Sigmoid colon (tissue), 4 donors: ENCODE data around the gene NHS.

ENCODE experiments used
- EP300 ChIP-seq, 4 donors: sonication (generic); formaldehyde crosslinking; IDR thresholded peaks; one replicate each; pipeline ENCODE4 v1.6.1; 2017; ENCODE audit warnings: antibody characterized with exemption in 4 of 4
- POLR2A ChIP-seq, 2 donors: fragments of 450-650 bp; IDR thresholded peaks; one replicate each; pipeline ENCODE4 v1.6.1; 2016; ENCODE audit warnings: antibody characterized with exemption in 2 of 2, mild to moderate bottlenecking in 2 of 2, moderate library complexity in 2 of 2
- POLR2AphosphoS5 ChIP-seq, 4 donors: sonication (generic); formaldehyde crosslinking; IDR thresholded peaks; one replicate each; pipeline ENCODE4 v1.6.1; 2017; ENCODE audit warnings: antibody characterized with exemption in 4 of 4
- TF ChIP-seq, protein P1 (sequence below), 4 experiments: fragments of 450-650 bp in 3 of 4; fragments of 200-600 bp in 1 of 4; IDR thresholded peaks; one replicate each; pipeline ENCODE4 v1.5.1; 2016 to 2019; ENCODE audit warnings: antibody characterized with exemption in 4 of 4, mild to moderate bottlenecking in 3 of 4, moderate library complexity in 2 of 4

- TF ChIP-seq, protein P1, sequence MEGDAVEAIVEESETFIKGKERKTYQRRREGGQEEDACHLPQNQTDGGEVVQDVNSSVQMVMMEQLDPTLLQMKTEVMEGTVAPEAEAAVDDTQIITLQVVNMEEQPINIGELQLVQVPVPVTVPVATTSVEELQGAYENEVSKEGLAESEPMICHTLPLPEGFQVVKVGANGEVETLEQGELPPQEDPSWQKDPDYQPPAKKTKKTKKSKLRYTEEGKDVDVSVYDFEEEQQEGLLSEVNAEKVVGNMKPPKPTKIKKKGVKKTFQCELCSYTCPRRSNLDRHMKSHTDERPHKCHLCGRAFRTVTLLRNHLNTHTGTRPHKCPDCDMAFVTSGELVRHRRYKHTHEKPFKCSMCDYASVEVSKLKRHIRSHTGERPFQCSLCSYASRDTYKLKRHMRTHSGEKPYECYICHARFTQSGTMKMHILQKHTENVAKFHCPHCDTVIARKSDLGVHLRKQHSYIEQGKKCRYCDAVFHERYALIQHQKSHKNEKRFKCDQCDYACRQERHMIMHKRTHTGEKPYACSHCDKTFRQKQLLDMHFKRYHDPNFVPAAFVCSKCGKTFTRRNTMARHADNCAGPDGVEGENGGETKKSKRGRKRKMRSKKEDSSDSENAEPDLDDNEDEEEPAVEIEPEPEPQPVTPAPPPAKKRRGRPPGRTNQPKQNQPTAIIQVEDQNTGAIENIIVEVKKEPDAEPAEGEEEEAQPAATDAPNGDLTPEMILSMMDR (IDR thresholded peaks at IDR 0.05): no peak
- TF ChIP-seq POLR2AphosphoS5 (IDR thresholded peaks at IDR 0.05) (no peak), POLR2A (IDR thresholded peaks at IDR 0.05) (no peak), EP300 (IDR thresholded peaks at IDR 0.05) (no peak)
These were observed 350.2 kb downstream of the NHS start for GRCh38 chrX:17725181-17725580.
